Measurements from ENCODE around the gene INTS11. TPM values are rescaled to one million over a fixed set of nuclear protein-coding genes. Genes with fewer than 3 reads are reported as not detected.

The INTS11 gene
- total RNA-seq, 1 donor from 2014 or later: 94.2 TPM

DNA sequence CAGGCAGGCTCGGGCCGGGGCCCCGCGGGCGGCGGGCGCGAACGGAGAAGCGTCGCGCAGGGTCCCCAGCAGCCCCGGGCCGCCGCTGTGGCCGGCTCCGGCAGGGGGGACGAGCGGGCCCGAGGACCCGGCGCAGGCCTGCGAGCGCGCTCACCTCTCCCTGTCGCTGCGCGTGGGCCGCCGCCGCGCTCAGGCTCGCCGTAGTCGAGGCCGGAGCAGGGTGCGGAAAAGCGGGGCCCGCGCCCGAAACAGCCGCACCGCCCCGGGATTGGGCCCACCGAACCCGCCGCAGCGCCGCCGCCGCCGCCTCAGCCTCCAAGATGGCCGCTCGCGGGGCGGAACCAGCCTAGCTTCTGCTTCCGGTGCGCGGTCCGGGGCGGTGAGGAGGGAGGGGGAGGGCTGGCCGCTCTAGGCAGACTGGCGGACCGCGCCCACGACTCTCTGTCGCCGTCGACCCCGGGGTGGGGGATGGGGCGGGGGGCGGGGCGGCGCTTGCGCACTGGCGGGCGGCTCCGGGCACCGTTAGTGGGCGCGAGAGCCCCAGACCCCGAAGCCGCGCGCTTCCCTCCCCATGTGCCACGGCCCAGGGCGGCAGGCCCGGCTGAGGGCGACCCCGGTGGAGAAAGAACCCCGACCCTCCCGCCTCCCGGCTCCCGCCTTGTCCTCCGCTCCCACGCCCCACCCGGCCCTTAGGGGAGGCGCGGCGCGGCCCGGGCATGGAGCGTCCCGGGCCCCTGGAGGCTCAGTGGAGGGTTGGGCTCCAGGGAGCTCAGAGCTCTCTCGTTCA, 50.8 kb downstream of the INTS11 start, which contains the start of gene UBE2J2:
Gene UBE2J2, minus strand, starts transcription at position 343 of the 787 bp plus-strand sequence. CDS start 5,862 bp downstream, outside the sequence.
- TF ChIP-seq, protein P1, sequence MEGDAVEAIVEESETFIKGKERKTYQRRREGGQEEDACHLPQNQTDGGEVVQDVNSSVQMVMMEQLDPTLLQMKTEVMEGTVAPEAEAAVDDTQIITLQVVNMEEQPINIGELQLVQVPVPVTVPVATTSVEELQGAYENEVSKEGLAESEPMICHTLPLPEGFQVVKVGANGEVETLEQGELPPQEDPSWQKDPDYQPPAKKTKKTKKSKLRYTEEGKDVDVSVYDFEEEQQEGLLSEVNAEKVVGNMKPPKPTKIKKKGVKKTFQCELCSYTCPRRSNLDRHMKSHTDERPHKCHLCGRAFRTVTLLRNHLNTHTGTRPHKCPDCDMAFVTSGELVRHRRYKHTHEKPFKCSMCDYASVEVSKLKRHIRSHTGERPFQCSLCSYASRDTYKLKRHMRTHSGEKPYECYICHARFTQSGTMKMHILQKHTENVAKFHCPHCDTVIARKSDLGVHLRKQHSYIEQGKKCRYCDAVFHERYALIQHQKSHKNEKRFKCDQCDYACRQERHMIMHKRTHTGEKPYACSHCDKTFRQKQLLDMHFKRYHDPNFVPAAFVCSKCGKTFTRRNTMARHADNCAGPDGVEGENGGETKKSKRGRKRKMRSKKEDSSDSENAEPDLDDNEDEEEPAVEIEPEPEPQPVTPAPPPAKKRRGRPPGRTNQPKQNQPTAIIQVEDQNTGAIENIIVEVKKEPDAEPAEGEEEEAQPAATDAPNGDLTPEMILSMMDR (IDR thresholded peaks at IDR 0.05; ENCODE audit: insufficient read depth, low read length, poor library complexity, severe bottlenecking): no peak
- no peaks in the 10 kb centered on the region for H3K27me3 ChIP-seq (ENCODE audit: control insufficient read depth, insufficient read depth, low read length)
- DNase-seq (ENCODE audit: low read depth): no peak

DNA sequence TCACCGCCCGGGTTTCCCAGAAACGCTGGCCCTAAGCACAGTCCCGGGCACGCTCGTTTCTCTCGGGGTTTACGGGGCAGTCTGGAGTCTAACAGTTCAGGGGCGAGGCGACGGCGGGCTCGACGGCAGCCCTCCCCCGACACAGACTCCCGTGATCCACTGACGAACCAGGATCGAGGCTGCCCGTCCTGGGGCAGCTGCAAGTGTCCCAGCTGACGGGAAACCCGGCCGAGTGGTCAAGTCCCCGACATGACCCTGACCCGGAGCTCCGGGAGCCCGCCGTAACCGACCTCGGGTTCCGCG, 51.3 kb downstream of the INTS11 start:
- Histone ChIP-seq H3K36me3 (ENCODE audit: control insufficient read depth, insufficient read depth, low read length) (no peaks in the 10 kb centered on the region), H3K4me3 (ENCODE audit: low read depth, low read length) (peak overlapping the region; percentile 91), H3K27me3 (ENCODE audit: control insufficient read depth, insufficient read depth, low read length) (no peaks in the 10 kb centered on the region)
- no peak for DNase-seq (ENCODE audit: low read depth)
- TF ChIP-seq, protein P1 (IDR thresholded peaks at IDR 0.05; ENCODE audit: insufficient read depth, low read length, poor library complexity, severe bottlenecking): no peak

More for the DNA sequence above, 50.8 kb downstream of the INTS11 start, which contains the start of gene UBE2J2:
- H3K36me3 ChIP-seq (ENCODE audit: control insufficient read depth, insufficient read depth, low read length): no peaks in the 10 kb centered on the region
- peak within 1 kb of the TSS; percentile 91 for H3K4me3 ChIP-seq (ENCODE audit: low read depth, low read length)

DNA sequence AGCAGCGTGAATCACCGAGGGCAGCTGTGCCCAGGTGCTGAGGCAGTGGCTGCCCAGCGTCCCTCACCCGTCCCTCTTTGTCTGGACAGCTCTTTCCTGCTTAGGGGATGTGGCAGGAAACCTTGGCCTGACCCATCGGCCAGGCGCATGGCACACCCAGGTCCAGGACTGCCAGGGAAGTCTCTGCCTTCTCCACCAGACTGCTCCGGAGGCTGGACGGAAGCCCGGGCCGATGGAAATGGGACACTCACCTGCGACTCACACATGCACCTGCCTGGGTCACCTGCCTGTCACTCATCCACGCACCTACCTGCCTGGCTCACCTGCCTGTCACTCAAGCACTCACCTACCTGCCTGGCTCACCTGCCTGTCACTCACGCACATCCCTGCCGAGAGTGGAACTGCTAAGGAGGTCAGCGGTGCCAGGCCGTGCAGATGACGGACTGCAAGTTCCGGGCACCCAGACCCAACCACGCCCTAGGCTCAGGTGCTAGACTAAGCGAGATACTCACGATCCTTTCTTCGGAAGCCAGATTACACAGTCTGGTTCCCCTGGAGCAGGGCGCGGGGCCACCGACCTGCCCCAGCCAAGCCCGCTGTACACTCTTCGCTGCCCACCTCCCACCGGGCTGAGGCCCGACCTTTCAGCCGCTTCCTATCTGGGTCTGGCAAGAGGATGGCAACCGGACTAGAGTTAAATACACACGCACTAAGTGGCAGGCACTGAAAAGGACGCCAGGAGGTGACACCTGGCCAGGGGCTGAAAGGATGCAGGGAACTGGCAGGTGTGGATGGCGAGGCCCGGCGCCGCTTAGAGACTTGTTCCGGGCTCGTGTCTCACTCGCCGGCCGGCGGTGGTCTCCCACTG, 51.9 kb downstream of the INTS11 start:
- Histone ChIP-seq H3K4me3 (ENCODE audit: low read depth, low read length) (peak overlapping the region; percentile 91), H3K27me3 (ENCODE audit: control insufficient read depth, insufficient read depth, low read length) (no peaks in the 10 kb centered on the region), H3K36me3 (ENCODE audit: control insufficient read depth, insufficient read depth, low read length) (no peaks in the 10 kb centered on the region)
- TF ChIP-seq, protein P1 (IDR thresholded peaks at IDR 0.05; ENCODE audit: insufficient read depth, low read length, poor library complexity, severe bottlenecking): no peak
- DNase-seq (ENCODE audit: low read depth): no peak

DNA sequence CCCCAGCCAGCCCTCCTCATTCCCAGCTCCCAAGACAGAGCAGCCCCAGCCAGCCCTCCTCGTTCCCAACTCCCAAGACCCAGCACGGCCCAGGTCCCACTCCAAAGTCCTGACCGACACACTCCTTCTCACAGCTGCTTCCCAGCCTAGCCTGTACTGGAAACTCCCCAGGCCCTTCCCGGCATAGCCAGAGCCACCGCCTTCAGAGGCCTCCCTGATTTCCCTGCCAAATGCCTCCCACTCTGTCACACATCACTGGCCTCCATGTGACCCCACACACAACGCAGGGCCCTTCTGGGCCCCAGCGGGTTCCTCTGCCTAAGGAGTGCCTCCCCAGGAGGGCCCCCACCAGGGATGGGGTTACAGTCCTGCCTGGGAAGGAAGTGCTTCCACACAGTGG, 53.6 kb downstream of the INTS11 start:
- Histone ChIP-seq H3K4me3 (ENCODE audit: low read depth, low read length) (no peak overlapping the region), H3K36me3 (ENCODE audit: control insufficient read depth, insufficient read depth, low read length) (peaks cover 1% of the 10 kb centered on the region), H3K27me3 (ENCODE audit: control insufficient read depth, insufficient read depth, low read length) (no peaks in the 10 kb centered on the region)
- DNase-seq (ENCODE audit: low read depth): no peak
- TF ChIP-seq, protein P1 (IDR thresholded peaks at IDR 0.05; ENCODE audit: insufficient read depth, low read length, poor library complexity, severe bottlenecking): no peak

DNA sequence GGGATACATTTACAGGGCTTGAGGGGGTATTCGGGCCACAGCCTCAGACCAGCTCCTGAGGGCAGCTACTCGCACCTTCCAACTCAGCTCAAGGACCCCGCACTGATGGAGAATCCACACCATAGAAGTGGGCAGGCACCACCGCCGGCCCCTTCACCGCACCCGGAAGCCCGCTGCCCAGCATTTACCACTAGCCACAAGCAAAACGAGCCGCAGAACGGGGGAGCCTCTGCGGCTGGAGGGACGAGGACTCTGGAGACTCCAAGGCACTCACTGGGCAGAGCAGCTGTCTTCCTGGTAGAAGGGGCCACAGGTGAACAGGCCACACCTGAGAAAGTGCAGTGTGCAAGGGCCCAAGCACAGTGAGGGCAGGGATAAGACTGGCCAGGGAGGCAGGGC, 56.2 kb downstream of the INTS11 start:
- no peaks in the 10 kb centered on the region for H3K27me3 ChIP-seq (ENCODE audit: control insufficient read depth, insufficient read depth, low read length)
- H3K4me3 ChIP-seq (ENCODE audit: low read depth, low read length): no peak overlapping the region
- no peak for DNase-seq (ENCODE audit: low read depth)
- H3K36me3 ChIP-seq (ENCODE audit: control insufficient read depth, insufficient read depth, low read length): peaks cover 1% of the 10 kb centered on the region
- TF ChIP-seq, protein P1 (IDR thresholded peaks at IDR 0.05; ENCODE audit: insufficient read depth, low read length, poor library complexity, severe bottlenecking): no peak
